Putamen (tissue), 1 donor: Measurements from ENCODE around the gene SEPSECS.

Experiments used
- DNase-seq: peaks from one replicate; pipeline ENCODE4 v3.0.0-alpha.2; 2016; ENCODE audit warnings: low spot score

SEPSECS gene

DNA sequence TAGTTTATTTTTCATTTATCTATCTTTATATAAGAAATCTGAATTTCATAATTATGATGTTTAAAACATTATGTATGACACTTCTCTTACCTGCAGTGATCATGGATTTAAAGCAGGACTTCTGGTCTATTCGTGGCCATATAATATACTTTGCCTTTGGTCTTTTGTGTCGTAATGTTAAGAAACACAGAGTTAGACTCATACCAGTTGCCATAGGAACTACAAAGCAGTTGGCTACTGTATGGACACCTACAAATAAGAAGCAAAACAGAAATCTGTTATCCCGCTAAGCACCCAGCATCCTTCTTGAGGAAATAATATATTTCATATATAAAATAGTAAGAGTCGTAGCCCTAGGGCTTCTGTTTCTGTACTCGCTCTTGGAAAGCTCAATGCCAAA is 4.3 kb downstream of the SEPSECS start:
- DNase-seq, result no peak

DNA sequence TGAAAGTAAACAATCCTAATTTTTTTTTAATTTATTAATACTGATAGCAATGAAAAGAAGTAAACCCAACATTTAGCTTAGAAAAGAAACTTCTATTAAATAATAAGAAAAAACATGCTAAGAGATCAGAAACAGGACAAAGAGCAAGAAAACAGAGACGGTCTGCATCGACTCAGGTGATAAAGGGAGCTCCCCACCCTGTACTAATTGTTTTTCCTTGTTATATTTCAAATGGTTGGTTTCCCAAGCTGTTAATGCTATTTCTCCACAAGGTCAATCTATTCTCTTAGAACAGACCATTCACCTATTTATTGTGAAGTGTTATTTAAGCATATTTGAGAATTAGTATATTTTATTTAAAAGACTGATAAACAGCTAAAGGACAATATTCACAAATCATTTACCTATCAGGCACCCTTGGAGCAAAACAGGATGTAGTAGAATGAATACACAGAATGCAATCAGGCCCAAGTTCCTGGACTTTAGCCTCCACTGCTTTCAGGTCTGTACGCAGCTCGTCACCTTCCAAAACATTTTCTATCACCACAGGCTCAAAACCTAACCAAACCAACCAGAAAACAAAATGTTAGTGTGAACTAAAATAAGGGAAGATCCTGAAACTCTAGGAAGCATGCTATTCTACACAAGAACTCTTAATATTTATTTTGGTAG is 5.5 kb downstream of the SEPSECS start:
- no peak for DNase-seq

DNA sequence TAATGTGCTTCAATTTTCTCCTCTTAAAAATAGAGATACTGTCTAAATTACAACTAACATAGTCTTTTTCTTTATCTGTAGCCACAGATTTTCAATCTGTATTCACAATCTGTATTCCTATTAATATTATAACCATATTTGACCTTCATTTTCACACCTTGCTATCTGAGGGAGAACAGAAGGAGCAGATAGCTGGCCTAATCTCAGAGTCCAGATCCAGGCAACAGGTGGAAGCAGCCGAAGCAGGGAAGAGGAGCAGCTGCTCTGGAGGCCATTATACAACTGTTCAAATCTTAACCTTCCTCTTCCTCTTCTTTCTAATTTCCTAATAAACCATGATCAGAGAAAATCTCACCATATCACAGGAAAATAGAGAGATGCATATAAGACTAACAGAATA is 14.2 kb downstream of the SEPSECS start:
- DNase-seq, result no peak

DNA sequence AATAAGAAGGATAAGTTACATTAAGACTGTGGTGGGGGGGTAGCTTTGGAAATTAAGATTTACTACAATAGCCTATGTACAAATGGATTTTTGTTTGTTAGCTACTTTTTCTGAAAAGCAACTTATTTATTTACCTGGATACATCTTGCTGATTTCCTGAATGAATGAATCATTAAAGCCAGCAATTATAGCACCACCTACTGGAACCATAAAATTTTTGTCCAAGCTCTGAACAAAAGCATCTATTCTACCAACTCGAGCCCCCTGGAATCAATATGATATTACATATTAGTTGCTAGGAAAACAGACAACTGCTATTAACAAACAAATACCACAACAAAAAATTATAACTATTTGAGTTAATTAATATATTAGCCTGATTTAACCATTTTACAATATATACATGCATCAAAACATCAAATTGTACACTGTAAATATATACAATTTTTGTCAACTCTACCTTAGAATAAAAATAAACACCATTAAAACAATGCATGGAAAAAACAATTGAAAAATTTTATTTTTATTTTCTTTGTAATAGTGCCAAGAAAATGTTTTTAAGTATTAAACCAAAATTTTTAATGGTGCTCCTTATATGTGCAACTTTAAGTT is 15.3 kb downstream of the SEPSECS start:
- no peak for DNase-seq

DNA sequence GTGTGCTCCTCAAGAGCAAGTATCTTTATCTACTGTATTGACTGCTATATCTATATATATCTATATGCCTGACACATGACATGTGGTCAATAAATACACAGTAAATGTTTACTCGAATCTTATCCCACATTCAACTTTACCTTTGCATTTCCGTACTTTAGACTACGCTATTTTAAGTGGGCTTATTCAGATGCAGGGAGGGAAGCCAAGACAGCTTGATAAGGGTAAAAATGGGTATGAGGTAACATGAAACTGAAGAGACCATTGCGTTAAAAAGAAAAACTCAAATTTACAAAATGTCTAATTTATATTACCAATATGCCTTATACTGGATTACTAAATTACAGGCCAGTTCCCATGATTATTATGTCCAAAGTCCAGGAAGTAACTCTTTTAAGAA is 17.8 kb downstream of the SEPSECS start:
- no peak for DNase-seq

DNA sequence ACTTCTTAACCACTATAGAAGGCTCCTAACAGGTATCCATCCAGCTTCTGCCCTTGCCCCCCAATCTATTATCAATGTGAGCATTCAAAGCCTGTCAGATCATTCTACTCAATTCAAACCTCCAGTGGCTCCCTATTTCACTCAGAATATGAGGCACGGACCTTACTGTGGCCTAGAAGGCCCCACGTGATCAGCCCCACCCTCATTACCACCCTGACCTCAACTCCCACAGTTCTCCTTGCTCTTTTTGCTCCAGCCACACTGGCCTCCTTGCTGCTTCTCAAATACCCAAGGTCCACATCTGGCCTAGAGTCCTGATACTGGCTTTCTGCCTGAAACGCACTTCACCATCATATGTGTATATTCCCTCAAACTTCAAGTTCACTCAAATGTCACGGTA is 18.7 kb downstream of the SEPSECS start:
- DNase-seq, result no peak

DNA sequence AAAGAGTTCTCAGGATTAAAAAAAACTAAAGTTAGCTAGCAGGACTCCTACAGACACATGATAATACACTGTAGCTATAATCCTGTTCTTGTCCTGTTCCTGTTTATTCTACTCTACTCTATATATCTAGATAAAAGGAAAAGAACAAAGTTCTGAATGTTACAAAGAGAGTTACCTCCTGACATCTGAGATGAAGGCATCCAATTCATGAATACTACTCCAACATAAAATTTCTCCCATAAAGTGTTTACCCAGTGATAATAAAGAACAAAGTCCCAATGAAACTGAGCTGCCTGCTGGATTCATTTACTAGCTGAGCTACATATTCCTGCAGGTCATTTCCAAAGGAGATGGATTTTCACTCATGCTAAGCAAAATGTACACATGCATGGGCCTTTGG is 27.1 kb downstream of the SEPSECS start:
- DNase-seq, result no peak

DNA sequence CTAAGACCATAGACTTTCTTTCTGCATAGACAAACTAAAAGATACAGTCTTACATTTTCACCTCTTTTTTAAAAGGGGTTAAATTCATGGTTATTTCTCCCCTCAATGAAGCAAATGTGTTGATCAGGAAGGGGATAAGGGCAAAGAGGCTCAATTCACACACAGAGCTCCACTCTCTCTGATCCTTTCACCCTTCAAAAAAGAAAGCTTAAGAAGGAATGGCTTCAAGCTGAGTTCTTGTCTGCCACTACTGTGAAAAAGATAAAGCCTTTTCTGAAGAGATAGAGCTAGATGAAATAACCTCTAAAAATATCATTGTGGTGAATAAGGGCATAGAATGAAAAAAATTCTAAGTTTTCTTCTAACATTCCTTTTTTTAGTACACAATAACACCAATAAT is 28.3 kb downstream of the SEPSECS start:
- DNase-seq, result no peak

DNA sequence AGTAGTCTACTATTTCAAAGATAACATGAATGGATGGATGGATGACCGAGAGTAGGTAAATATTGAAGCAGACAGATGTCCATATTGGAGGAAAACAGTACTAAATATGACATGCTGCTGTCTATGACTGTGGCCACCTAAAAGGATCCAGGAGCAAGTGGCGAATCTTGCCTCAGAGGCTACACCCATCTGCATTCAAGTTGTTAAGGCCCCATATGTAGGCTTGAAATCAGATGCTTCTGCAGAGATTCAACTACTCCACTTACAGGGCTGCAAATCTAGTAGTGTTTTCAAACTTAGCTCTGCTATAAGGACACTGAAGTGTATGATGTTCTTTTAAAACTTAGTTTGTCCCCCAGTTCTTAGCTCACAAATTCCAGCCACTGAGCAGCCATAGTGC is 28.9 kb downstream of the SEPSECS start:
- no peak for DNase-seq

DNA sequence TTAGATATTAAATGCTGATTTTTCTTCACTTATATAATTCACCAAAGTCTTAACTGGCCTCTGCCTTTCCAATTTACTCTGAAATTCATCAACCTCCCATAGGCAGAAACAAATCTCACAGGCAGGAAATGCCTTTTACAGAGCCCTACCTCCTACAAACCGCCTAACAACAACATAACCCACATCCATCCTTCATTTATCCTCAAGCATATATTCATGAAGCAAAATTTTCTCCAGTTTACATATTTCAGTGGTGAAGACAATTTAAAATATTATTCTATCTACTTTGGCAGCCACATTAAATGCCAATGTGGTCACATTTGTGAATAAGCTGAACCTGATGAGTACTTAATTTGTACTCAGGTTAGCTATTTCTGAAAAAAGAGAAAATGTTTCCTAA is 30.3 kb downstream of the SEPSECS start:
- DNase-seq, result no peak

DNA sequence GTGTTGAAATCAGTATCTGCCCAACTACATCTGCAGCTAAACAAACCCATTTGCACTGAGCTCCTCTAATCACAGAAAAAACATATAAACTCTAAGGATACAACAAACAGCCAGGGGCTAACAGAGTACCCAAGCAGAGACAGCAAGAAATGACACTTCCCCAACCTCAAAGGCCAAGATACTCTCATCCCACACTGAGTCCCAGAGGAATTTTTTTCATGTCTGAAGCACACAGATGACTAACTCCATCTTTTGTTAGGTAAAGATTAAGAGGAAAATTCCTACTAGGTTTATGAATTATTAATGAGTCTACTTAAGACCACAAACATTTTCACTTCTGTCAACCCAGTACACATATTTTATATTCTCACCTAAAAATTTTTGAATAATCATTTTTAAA is 31.6 kb downstream of the SEPSECS start:
- DNase-seq, result no peak

DNA sequence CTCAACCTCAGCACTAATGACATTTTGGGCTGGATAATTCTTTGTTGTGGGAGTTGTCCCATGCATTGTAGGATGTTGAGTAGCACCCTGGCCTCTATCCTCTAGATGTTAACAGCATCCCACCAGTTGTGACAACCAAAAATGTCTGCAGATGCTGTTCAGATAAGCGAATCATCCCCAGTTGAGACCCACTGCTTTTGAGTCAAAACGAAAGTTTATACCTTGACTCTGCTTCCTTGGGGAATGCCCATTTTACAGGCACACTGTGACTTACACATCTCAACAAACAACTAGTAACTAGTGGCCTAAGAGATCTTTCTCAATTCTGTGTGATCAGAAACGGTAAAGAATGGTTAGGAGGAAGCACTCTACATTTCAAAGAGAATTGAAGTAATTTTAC is 37.0 kb downstream of the SEPSECS start:
- no peak for DNase-seq

DNA sequence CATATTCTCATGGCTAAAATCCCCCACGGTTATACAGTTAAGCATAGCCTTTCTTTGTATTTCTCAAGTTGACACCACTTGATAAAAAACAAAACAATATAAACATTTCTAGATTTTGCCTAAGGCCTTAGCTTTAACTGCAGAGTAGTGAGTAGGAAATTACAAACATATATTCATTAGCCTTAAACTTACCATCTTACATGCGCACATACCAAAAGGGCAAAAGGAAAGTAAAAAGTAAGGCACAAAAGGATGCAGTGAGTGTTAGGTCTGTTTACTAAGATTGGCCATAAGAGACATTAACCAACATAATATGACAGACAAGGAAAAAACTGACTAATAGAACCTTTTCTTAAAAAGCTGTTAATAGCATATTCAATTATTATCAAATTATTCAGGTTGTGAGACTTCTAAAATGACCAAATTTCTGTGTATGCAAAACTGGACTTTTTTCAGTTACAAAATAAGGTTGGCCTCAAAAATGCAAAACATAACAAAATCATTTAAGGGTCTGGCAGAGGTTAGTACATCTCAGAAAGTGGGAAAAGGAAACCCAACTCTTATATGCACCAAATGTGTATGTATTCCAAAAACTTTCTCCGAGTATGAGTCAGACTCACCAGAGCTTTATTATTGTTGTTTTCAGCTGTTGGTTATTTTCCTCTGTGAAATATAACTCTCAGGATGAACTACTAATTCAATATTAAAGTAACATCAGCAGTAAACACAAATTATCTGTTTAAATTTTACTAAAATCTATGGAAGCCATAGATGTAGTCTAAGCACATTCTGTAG is 39.9 kb downstream of the SEPSECS start:
- DNase-seq, result no peak

DNA sequence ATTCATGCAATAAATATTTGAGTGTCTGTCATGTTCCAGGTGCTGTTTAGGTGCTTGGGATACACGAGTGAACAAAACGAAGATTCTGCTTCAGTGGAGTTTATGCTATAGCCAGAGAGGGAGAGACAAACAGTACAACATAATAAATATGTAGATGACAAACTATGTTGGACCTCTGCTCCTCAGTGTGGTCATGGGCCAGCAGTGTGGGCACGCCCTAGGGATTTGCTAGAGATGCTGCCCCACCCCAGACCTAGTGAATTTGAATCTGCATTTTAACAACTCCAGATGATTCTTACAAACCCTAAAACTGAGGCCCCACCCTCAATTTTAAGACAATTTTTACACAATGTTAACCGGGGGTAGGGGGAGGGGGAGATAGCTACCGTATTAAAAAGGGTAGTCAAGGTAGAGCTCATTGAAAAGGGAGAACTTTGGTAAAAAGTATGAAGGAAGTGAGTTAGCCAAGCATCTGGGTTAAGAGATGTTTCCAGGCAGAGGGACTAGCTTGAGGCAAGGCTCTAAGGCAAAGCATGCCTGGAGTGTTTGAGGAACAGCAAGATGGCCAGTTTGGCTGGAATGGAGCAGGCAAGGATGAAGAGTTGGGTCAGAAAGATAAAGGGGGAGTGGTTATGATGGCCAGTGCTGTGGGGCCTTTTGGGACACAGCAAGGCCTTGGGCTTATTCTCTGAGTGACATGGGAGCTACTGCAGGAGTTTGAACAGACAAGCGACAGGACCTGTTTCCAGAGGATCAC is 42.4 kb downstream of the SEPSECS start:
- no peak for DNase-seq

DNA sequence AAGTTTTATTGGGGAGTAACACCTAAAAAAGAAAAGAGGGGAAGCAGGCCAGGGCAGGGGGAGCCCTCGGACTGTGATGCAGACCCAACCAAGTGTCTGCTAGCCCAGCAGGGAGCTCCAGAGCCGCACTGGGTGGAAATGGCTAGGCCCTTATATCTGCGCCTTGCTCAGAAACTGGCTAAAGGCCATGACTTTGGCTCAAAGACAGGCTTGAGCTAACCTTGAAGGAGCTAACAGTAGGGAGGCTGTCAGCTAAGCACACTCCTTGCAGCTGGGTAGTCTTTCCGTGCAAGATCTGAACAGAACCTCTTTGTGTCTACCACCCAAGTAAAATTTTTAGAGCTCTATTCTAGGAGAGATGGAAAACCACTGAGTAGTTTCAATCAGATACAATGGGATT is 43.0 kb downstream of the SEPSECS start:
- DNase-seq, result no peak

DNA sequence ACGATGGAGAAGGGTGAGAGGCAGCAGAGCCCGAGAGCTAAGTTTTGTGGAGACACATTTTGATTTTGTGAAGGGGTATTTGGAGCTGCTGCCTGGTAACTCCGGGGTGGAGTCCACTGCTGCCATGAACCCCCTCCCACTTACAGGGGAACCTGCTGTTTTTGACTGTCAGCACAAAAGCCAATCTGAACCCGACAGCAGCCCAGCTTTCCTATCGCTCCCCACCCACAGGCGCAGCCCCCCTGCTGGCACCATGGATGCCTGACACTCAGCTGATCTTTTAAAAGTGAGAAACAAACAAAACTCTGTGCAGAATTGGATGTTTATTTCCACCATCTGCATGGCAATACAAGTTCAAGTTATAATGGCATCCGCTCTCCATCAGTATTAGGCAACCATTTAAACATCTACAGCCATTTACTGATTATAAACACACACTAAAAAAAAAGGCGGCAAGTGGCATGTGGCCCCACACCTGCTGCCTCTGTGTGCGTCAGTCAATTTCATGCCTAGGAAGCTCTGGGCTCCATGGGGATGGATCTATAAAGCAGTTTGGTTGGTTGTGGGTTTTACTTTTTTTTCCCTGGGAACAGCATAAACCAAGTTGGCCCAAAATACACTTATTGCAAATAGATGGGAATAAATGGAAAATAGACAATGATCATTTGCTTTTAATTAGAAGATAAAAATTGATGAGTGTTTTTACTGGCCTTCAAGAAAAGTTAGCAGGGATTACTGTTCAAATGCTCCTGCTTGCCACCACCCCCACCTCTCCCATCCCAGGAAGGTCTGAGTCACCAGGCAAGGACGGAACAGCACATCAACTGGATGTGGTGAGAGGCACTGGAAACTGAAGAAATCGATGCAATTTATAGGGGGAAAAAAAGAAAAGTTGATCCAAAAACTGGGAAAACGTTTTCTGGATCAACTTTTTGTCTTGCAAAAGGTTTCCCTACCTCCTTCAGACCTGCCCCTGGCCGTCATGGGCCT is 46.0 kb downstream of the SEPSECS start:
- no peak for DNase-seq

DNA sequence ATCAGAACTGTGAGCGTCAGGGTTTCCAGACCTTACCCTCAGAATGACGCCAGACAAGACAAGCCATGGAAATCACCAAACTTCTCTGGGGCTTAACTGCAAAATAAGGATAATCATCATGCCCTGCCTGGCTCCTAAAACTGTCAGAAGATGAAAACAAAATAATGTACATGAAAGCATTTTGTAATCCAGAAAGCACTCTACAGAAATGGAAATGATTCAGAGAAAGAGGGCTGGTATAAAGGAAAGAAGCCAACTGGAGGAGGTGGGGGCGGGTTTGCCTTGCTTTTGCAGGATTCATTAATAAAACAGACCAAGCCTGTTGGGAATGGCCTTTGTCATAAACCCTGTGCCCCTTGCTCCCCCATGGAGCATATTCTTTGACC is 47.3 kb downstream of the SEPSECS start:
- DNase-seq, result no peak

DNA sequence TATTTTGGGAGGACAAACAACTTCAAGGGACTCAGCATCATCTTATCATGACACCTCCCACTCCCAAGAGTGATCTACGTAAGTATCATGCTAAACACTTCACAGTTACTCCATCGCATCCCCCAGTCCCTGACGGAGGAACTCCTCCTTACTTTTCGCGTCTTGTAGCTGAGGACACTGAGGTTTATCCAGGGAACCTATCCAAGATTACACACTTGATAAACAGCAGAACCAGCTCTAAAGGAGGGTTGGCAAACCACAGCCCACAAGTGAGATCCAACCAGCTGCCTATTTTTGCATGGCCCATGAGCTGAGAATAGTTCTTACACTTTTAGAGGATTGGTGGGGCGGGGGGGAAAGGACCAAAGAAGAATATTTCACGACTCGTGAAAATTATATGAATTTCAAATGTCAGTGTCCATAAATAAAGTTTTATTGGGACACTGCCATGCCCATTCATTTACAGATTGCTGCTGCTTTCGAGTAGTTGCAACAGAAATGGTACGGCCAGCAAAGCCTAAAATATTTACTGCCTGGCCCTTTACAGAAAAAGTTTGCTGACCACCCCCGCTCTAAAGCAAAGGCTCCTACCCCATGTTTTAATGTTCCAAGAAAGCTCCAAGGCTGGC is 47.8 kb downstream of the SEPSECS start:
- DNase-seq, result no peak

DNA sequence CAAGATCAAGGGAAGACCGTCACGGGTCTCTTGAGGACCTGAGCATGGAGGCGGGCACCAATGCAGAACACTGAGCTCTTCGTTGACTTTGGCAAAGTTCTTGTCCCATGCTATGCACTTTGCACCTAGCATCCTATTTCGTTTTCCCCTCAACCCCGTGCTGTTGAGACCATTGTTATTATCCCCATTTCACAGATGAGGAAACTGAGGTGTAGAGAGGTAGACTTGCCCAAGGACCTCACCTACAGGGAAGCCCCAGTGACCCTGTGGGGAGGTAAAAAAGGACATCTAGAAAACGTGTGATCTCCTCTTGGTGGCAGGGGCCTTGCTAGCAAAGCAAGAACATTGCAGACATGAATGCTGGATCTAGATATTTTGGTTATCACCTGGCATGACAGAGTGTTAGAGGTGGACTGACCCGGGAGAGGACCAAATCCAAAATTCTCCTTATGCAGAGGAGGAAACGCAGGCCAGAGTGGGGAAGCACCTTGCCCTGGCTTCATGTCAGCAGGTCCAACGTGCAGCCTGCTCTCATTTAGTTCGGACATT is 48.5 kb downstream of the SEPSECS start:
- DNase-seq, result no peak

DNA sequence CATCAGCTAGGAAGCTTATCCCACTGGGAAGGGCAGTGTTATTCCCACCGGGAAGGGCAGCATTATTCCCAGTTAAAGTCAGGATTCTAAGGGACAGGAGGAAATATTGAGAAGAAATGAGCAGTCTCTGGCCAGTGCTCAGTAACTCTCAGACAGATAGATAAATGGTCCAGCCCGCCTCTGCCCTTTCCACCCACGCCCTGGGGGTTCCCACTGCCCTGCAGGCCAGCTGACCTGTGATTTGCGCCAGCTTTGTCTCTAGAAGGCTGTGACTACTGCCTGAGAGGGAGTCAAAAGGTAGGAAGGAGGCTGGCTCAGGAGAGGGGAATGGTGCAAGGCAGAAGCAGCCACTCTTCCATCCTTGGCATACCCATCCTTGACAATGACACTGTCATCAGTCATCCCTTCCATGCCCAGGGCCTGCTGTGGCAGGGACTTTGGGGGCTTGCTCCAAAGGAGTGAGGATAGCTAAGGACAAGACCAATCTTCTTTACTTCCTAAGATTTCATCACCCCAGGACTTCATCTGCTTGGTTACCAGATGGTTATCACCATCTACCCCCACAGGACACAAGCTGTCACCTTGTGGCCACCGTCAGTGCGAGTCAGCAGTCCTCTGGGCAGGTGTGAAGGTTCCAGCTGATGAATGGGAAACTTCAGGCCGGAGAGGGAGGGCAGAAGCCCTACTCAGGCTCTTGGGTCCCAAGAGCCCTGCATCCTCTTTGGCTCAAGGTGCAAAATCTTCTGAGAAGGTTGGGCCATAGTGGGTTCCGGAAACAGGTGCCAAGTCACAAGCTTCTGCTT is 49.5 kb downstream of the SEPSECS start:
- no peak for DNase-seq
